ENCODE measurements around the gene PLXNA1. TPM values are rescaled to one million over a fixed set of nuclear protein-coding genes. Genes with fewer than 3 reads are reported as not detected.

PLXNA1 gene
- total RNA-seq, 1 experiment from 2014 or later = 80.6 TPM

DNA sequence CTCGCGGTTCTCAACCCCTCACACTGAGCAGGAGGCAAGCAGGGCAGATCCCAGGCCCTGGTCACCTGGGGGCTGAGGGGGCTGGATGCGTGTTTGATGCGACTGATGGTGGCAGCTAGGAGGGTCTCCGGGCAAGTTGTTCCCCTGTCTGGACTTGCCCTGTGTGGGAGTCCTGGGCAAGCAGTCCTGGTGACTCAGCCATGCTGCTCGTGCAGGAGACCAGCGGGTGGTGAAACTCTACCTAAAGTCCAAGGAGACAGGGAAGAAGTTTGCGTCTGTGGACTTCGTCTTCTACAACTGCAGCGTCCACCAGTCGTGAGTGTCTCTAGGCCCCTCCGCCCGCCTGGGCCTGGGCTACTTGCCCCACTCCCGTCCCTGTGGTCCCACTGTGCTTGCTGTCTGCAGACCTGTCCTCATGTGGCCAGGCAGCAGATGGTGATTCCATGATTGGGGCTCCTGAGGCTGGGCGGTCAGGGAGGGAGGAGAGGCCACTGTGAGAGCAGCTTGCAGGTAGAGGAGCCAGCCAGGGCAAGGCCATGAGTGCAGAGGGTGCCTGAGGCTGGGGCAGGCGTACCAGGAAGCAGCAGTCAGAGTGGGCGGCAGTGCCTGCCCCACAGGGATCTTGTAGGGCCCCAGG lies 23.1 kb downstream of the PLXNA1 start:
- no peaks in the 10 kb centered on the region for H3K9me3 ChIP-seq (ENCODE audit: control insufficient read depth, insufficient read depth, low read depth, low read length)
- no peak overlapping the region for H3K27ac ChIP-seq (ENCODE audit: low read length)
- no peaks in the 10 kb centered on the region for H3K36me3 ChIP-seq (ENCODE audit: control insufficient read depth, insufficient read depth, low read length)
- BruUV-seq (replicated peaks) = no TSS peak
- H3K4me3 ChIP-seq (ENCODE audit: low read depth in 2 of 2, low read length in 2 of 2) = no peak overlapping the region
- no peaks in the 10 kb centered on the region for H3K27me3 ChIP-seq (ENCODE audit: control insufficient read depth, insufficient read depth, low read length)
- no peak; the same call in 1 of the 2 replicates for ATAC-seq
- TF ChIP-seq TCF7L2 (IDR thresholded peaks at IDR 0.05; ENCODE audit: low read depth, low read length) = no peak
- TF ChIP-seq, protein P1, sequence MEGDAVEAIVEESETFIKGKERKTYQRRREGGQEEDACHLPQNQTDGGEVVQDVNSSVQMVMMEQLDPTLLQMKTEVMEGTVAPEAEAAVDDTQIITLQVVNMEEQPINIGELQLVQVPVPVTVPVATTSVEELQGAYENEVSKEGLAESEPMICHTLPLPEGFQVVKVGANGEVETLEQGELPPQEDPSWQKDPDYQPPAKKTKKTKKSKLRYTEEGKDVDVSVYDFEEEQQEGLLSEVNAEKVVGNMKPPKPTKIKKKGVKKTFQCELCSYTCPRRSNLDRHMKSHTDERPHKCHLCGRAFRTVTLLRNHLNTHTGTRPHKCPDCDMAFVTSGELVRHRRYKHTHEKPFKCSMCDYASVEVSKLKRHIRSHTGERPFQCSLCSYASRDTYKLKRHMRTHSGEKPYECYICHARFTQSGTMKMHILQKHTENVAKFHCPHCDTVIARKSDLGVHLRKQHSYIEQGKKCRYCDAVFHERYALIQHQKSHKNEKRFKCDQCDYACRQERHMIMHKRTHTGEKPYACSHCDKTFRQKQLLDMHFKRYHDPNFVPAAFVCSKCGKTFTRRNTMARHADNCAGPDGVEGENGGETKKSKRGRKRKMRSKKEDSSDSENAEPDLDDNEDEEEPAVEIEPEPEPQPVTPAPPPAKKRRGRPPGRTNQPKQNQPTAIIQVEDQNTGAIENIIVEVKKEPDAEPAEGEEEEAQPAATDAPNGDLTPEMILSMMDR (IDR thresholded peaks at IDR 0.05) = no peak
- TF ChIP-seq SIN3A (IDR thresholded peaks at IDR 0.05; ENCODE audit: borderline replicate concordance, insufficient read depth, low read depth, low read length) = no peak
- TF ChIP-seq POLR2AphosphoS5 (IDR thresholded peaks at IDR 0.05; ENCODE audit: low read depth, low read length) = no peak
- TF ChIP-seq, protein P2, sequence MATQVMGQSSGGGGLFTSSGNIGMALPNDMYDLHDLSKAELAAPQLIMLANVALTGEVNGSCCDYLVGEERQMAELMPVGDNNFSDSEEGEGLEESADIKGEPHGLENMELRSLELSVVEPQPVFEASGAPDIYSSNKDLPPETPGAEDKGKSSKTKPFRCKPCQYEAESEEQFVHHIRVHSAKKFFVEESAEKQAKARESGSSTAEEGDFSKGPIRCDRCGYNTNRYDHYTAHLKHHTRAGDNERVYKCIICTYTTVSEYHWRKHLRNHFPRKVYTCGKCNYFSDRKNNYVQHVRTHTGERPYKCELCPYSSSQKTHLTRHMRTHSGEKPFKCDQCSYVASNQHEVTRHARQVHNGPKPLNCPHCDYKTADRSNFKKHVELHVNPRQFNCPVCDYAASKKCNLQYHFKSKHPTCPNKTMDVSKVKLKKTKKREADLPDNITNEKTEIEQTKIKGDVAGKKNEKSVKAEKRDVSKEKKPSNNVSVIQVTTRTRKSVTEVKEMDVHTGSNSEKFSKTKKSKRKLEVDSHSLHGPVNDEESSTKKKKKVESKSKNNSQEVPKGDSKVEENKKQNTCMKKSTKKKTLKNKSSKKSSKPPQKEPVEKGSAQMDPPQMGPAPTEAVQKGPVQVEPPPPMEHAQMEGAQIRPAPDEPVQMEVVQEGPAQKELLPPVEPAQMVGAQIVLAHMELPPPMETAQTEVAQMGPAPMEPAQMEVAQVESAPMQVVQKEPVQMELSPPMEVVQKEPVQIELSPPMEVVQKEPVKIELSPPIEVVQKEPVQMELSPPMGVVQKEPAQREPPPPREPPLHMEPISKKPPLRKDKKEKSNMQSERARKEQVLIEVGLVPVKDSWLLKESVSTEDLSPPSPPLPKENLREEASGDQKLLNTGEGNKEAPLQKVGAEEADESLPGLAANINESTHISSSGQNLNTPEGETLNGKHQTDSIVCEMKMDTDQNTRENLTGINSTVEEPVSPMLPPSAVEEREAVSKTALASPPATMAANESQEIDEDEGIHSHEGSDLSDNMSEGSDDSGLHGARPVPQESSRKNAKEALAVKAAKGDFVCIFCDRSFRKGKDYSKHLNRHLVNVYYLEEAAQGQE (IDR thresholded peaks at IDR 0.05; ENCODE audit: insufficient read depth in 1 of 2, low read depth in 2 of 2, low read length in 1 of 2) = no peak
- in situ Hi-C loops (cut with HindIII; ENCODE audit: low pct_unique_long_range_greater_than_20kb, low sequenced_read_pairs) (no loop called here), intact Hi-C loops (cut with micrococcal nuclease; ENCODE audit: unreplicated experiment) (no loop called here)
- POLR2A ChIA-PET = no interaction called here
- CTCF ChIA-PET = no interaction called here
- H3K4me1 ChIP-seq (ENCODE audit: control insufficient read depth, insufficient read depth, low read length) = peaks cover 14% of the 10 kb centered on the region
- no peak for DNase-seq (ENCODE audit: low read depth, low spot score)

DNA sequence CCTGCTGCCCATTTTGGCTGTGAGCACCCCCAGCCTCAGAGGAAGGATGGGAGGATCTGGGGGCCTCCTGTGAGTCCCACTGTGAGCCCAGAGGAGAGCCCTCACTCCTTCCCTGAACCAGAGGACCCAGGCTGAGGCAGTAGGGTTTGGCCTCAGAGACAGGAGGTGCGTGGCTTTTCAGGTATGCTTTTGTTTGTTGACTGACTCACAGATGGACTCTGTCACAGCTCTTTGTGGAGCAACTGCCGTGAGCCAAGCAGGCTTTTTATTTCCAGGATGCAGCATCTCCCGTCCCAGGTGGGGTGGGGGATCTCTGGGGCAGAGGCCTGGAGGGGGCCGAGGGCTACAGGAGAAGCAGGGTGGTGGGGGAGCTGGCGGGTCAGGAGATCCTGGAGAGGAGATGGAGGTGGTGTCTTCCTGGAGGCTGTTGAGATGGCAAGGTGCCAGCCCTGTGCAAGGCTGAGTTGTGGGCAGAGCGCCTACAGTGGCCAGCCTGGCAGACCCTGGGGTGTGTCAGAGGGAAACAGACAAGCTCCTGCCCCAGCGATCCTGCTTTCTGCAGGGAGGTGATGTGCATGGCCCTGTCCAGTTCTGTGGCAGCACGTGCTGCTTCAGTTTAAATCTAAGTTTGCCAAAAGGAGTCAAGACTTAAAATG lies 24.0 kb downstream of the PLXNA1 start:
- Histone ChIP-seq H3K9me3 (ENCODE audit: control insufficient read depth, insufficient read depth, low read depth, low read length) (no peaks in the 10 kb centered on the region), H3K4me3 (ENCODE audit: low read depth in 2 of 2, low read length in 2 of 2) (no peak overlapping the region), H3K27ac (ENCODE audit: low read length) (no peak overlapping the region), H3K4me1 (ENCODE audit: control insufficient read depth, insufficient read depth, low read length) (peaks cover 14% of the 10 kb centered on the region), H3K27me3 (ENCODE audit: control insufficient read depth, insufficient read depth, low read length) (no peaks in the 10 kb centered on the region), H3K36me3 (ENCODE audit: control insufficient read depth, insufficient read depth, low read length) (no peaks in the 10 kb centered on the region)
- ChIA-PET POLR2A (no interaction called here), CTCF (no interaction called here)
- ATAC-seq (no peak; the same call in 1 of the 2 replicates), DNase-seq (ENCODE audit: low read depth, low spot score) (no peak)
- intact Hi-C loops (cut with micrococcal nuclease; ENCODE audit: unreplicated experiment) (no loop called here), in situ Hi-C loops (cut with HindIII; ENCODE audit: low pct_unique_long_range_greater_than_20kb, low sequenced_read_pairs) (no loop called here)
- TF ChIP-seq, protein P2 (IDR thresholded peaks at IDR 0.05; ENCODE audit: insufficient read depth in 1 of 2, low read depth in 2 of 2, low read length in 1 of 2) = no peak
- TF ChIP-seq, protein P1 (IDR thresholded peaks at IDR 0.05) = no peak
- TF ChIP-seq POLR2AphosphoS5 (IDR thresholded peaks at IDR 0.05; ENCODE audit: low read depth, low read length) = no peak
- TF ChIP-seq TCF7L2 (IDR thresholded peaks at IDR 0.05; ENCODE audit: low read depth, low read length) = no peak
- TF ChIP-seq SIN3A (IDR thresholded peaks at IDR 0.05; ENCODE audit: borderline replicate concordance, insufficient read depth, low read depth, low read length) = no peak
- no TSS peak for BruUV-seq (replicated peaks)

Data from Panc1 (cell line).